GM23248 (cell line): ENCODE results near the gene GSTT4.

ENCODE experiments used
- EZH2 ChIP-seq: fragments of 200-600 bp; sonication (generic); IDR thresholded peaks from 2 replicates; pipeline ENCODE4 v1.6.1; 2018; ENCODE audit warnings: antibody characterized with exemption, mild to moderate bottlenecking; ENCODE audit not compliant: insufficient read depth, poor library complexity, severe bottlenecking
- EZH2phosphoT487 ChIP-seq: fragments of 200-600 bp; sonication (generic); IDR thresholded peaks from 2 replicates; pipeline ENCODE4 v1.6.1; 2018; ENCODE audit warnings: antibody characterized with exemption, moderate library complexity, mild to moderate bottlenecking, low read depth; ENCODE audit not compliant: insufficient read depth

DNA sequence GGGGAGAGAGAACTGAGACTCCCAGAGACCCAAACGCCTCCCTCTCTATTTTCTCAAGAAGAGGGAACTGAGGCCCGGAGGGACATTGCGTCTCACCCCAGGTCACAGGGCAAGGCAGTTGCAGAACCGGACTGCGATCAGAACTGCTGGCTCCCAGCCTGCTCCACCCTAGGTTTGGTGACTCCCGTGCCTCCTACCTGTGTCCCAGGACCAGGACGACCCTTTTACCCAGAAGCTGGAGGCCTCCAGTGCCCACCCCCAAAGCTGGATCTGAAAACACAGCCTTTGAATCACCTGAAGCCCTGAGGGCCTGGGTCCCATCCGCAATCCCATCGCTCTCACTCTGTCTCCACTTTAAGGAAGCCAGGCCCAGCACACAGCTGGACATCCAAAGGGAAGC lies 1.4 kb downstream of the GSTT4 start:
- TF ChIP-seq EZH2phosphoT487 (no peak), EZH2 (no peak)
